ENCODE data around the gene PPP1R12B. TPM values are rescaled to one million over a fixed set of nuclear protein-coding genes. Genes with fewer than 3 reads are reported as not detected.
A peak's percentile ranks its signal among the peaks of the same experiment; 100 is the strongest.

PPP1R12B gene, protein sequence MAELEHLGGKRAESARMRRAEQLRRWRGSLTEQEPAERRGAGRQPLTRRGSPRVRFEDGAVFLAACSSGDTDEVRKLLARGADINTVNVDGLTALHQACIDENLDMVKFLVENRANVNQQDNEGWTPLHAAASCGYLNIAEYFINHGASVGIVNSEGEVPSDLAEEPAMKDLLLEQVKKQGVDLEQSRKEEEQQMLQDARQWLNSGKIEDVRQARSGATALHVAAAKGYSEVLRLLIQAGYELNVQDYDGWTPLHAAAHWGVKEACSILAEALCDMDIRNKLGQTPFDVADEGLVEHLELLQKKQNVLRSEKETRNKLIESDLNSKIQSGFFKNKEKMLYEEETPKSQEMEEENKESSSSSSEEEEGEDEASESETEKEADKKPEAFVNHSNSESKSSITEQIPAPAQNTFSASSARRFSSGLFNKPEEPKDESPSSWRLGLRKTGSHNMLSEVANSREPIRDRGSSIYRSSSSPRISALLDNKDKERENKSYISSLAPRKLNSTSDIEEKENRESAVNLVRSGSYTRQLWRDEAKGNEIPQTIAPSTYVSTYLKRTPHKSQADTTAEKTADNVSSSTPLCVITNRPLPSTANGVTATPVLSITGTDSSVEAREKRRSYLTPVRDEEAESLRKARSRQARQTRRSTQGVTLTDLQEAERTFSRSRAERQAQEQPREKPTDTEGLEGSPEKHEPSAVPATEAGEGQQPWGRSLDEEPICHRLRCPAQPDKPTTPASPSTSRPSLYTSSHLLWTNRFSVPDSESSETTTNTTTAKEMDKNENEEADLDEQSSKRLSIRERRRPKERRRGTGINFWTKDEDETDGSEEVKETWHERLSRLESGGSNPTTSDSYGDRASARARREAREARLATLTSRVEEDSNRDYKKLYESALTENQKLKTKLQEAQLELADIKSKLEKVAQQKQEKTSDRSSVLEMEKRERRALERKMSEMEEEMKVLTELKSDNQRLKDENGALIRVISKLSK
- 12.3 TPM for polyA plus RNA-seq

GRCh38 chr1:202348509-202349205 lies at the start of gene PPP1R12B:
Gene PPP1R12B, plus strand, starts transcription at chr1:202348699. Its CDS starts 153 bp downstream, at chr1:202348852.
- H3K4me1 Mint-ChIP-seq: peaks cover 17 to 22% (median 19%) of the 10 kb centered on the region in 3 donors
- peak within 1 kb of the TSS; percentile 31 to 96 (median 93) for H3K27ac Mint-ChIP-seq
- H3K9me3 Mint-ChIP-seq: no peaks in the 10 kb centered on the region
- no peaks in the 10 kb centered on the region for H3K27me3 Mint-ChIP-seq
- H3K36me3 Mint-ChIP-seq: no peaks in the 10 kb centered on the region
- H3K4me3 Mint-ChIP-seq: peak within 1 kb of the TSS; percentile 90 to 98 (median 94)

DNA sequence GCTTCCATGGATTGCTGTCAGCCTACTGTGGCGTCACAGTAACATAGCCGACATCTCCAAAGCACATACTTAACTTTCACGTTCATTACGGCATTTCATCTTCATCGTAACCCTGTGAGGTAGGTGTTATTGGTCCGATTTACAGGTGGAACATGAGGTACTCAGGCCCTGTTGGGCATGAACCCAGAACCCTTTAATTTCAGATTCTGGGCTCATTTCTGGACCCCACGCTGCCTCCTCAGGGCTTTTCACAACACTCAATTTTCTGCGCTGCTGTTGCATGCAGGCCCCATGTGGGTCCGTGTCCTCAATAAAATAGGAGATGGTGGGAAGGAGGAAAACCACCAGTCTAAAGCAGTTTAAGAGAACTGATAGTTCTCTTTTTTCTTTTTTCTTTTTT lies 46.3 kb upstream of the PPP1R12B start:
- no peaks in the 10 kb centered on the region for H3K4me1 Mint-ChIP-seq

DNA sequence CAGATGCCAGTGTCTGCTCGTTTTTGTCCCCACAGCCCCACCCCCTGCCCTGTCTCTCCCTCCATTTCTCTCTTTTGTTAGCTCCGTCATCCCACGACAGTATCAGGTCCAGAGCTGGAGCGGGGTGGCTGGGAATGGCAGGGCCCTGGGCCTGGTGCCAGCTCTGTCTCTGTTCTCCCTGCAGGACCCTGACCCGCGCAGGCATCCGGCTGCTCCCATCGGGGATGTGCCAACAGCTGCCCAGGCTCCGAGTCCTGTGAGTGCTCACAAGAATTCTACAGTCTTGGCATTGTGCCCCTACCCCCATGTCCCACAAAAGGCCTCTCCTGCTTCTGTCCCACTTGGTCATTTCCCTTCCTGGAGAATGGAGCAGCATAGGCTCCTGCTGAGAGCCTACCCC lies 44.1 kb upstream of the PPP1R12B start:
- no peak overlapping the region for H3K4me3 Mint-ChIP-seq
- peaks cover 5% of the 10 kb centered on the region for H3K27me3 Mint-ChIP-seq
- H3K9me3 Mint-ChIP-seq: no peaks in the 10 kb centered on the region
- H3K27ac Mint-ChIP-seq: no peak overlapping the region
- H3K4me1 Mint-ChIP-seq: no peaks in the 10 kb centered on the region
- peaks cover 2% of the 10 kb centered on the region for H3K36me3 Mint-ChIP-seq

More for the DNA sequence above, 46.3 kb upstream of the PPP1R12B start:
- H3K36me3 Mint-ChIP-seq: peaks cover 2% of the 10 kb centered on the region
- no peak overlapping the region for H3K4me3 Mint-ChIP-seq
- peaks cover 5% of the 10 kb centered on the region for H3K27me3 Mint-ChIP-seq
- no peaks in the 10 kb centered on the region for H3K9me3 Mint-ChIP-seq
- H3K27ac Mint-ChIP-seq: no peak overlapping the region

DNA sequence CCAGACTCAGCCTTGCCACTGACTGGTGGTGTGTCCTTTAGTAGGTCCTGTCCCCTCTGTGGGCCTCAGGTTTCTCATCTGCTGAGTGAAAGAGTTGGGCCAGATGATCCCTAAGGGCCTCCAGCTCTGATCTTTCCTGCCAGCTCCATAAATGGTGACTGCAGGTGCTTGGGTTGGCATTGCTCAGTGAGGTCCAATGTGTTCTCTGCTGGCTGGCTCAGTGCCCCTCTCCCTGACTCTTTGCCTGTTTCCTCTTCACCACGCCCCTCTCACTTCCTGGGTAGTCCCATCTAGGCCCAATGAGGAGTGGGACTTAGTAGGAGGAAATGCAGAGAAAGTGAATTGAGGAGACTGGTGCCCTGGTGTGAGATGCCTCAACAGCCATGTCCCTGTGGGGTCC lies 43.3 kb upstream of the PPP1R12B start:
- Mint-ChIP-seq H3K4me3 (no peak overlapping the region), H3K4me1 (no peaks in the 10 kb centered on the region), H3K36me3 (peaks cover 2% of the 10 kb centered on the region), H3K27me3 (peaks cover 5% of the 10 kb centered on the region), H3K27ac (no peak overlapping the region), H3K9me3 (no peaks in the 10 kb centered on the region)

DNA sequence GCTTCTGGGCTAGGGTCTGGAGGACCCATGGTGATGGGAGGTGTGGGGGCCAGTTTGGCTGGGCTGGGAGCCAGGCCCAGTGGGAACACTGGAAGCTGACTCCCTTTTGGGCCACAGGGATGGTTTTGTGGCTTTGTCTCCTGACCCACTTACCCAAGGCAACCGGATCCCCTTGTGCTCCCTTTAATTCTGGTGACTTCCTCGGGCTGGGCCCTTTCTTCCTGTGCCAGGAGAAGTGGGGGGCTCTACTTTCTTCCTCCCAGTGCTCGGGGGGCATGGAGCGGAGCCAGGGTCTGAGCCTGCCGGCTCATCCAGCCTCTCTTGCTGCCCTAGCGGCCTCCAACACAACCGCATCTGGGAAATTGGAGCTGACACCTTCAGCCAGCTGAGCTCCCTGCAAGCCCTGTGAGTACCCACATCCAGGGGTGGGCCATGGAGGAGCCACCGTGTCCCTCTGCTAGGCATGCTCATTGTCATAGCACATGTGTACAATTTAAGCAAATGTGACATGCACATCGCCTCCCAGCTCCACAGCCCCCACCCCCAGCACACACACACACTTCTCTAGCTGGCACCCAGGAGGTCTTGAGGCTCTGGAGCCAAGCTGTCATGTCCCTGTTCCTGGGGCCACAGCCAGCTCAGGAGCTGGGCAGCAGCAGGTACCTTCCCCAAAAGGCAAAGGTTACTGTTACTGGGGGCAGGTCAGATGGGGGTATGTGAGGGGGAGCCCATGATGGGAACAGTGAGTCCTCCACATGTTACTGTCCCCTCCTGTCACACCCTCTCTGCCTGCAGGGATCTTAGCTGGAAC lies 41.8 kb upstream of the PPP1R12B start:
- H3K4me1 Mint-ChIP-seq: no peaks in the 10 kb centered on the region
- H3K27me3 Mint-ChIP-seq: peaks cover 4% of the 10 kb centered on the region
- peak overlapping the region in 1 of 4 donors; percentile 22 for H3K4me3 Mint-ChIP-seq
- H3K9me3 Mint-ChIP-seq: no peaks in the 10 kb centered on the region
- peaks cover 2% of the 10 kb centered on the region for H3K36me3 Mint-ChIP-seq
- no peak overlapping the region for H3K27ac Mint-ChIP-seq

GRCh38 chr1:202310071-202310725 lies 38.3 kb upstream of the PPP1R12B start:
- H3K9me3 Mint-ChIP-seq: no peaks in the 10 kb centered on the region
- H3K4me1 Mint-ChIP-seq: no peaks in the 10 kb centered on the region
- H3K4me3 Mint-ChIP-seq: no peak overlapping the region
- H3K27me3 Mint-ChIP-seq: peaks cover 2% of the 10 kb centered on the region
- H3K36me3 Mint-ChIP-seq: no peaks in the 10 kb centered on the region
- H3K27ac Mint-ChIP-seq: peak overlapping the region in 2 of 3 donors; percentile 18 to 41

- Mint-ChIP-seq H3K27me3 (peaks cover 2% of the 10 kb centered on the region), H3K4me1 (no peaks in the 10 kb centered on the region), H3K9me3 (no peaks in the 10 kb centered on the region), H3K27ac (no peak overlapping the region), H3K36me3 (no peaks in the 10 kb centered on the region), H3K4me3 (no peak overlapping the region)
Observed at GRCh38 chr1:202310746-202311145, 37.8 kb upstream of the PPP1R12B start.

DNA sequence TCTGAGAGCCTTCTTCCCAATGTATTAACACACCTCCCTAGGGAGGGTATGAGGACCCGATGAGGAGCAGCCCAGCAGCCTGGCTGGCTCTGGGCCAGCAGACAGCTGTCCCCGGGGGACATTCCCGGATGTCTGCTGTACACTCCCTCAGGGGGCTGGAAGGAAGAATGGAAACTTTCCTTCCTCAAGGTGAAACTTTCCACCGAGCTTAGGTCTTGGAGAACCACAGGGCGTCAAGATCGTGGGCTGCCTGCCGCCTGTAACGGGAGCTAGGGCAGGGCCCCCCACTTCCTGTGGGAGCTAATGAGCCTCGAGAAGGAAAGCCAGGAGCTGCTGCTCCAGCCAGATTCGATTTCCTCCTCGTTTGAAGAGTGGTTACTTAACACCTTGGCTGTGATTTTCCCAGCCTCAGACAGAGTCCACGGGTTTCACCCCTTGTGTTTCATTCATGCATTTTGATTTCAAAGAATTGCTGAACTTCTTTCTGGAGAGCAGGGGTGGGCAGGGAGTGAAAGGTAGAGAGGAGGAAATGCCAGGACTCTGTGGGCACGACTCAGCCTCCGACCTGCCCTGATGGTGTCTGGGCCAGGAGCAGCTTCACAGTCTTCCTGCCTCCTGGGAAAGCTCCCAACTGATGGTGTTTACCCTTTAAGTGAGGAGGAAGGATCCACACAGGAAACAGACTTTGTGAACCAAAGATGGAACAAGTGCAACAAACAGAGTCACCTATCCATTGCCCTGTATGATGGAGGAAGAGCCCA lies 36.4 kb upstream of the PPP1R12B start:
- Mint-ChIP-seq H3K27ac (no peak overlapping the region), H3K36me3 (no peaks in the 10 kb centered on the region), H3K4me3 (no peak overlapping the region), H3K9me3 (no peaks in the 10 kb centered on the region), H3K4me1 (no peaks in the 10 kb centered on the region), H3K27me3 (peaks cover 2% of the 10 kb centered on the region)

DNA sequence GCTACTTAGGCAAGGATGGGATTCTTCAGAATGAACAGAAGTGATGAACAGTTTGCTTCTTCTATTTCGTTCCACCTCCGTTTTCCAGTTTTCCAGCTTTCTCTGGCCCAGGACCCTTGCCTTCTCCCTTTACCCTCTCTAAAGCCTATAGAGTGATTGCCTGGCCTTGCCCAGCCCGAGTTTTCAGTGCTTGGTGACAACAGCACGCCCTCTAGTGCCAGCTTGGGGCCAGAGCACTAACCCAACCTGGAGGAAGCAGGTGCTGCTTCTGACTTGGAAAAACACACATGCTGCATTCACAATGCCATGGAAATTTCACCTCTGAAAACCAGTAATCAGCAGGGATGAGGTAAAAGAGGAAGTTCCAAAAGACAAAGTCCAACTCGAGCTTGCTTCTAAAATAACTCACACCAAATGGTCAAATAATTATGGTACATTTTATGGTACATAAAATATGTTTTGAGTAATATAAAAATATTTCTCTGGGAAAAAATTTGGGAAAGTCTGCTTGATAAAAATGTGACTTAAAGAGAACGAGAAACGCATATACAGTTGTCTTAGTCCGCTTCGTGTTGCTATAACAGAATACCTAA lies 32.8 kb upstream of the PPP1R12B start:
- Mint-ChIP-seq H3K27me3 (peaks cover 4% of the 10 kb centered on the region), H3K9me3 (no peaks in the 10 kb centered on the region), H3K36me3 (no peaks in the 10 kb centered on the region), H3K27ac (no peak overlapping the region), H3K4me1 (no peaks in the 10 kb centered on the region), H3K4me3 (no peak overlapping the region)

DNA sequence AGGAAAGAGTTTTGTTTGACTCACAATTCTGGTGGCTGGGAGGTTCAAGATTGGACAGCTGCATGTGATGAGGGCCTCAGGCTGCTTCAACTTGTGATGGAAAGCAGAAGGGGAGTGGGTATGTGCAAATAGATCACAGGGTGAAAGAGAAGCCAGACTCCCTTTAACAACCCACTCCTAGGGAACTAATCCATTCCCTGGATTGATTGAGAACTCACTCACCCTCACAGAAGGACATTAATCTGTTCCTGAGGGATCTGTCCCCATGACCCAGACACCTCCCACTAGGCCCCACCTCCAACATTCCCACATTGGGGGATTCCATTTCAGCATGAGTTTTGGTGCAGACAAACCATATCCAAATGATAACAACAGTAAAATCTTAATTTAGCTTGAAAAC lies 32.3 kb upstream of the PPP1R12B start:
- Mint-ChIP-seq H3K4me3 (no peak overlapping the region), H3K27me3 (peaks cover 6% of the 10 kb centered on the region), H3K9me3 (no peaks in the 10 kb centered on the region), H3K27ac (no peak overlapping the region), H3K4me1 (no peaks in the 10 kb centered on the region), H3K36me3 (no peaks in the 10 kb centered on the region)

GRCh38 chr1:202317941-202318925 lies 30.3 kb upstream of the PPP1R12B start:
- H3K4me1 Mint-ChIP-seq: no peaks in the 10 kb centered on the region
- no peak overlapping the region for H3K27ac Mint-ChIP-seq
- H3K36me3 Mint-ChIP-seq: no peaks in the 10 kb centered on the region
- H3K27me3 Mint-ChIP-seq: peaks cover 6% of the 10 kb centered on the region
- no peaks in the 10 kb centered on the region for H3K9me3 Mint-ChIP-seq
- H3K4me3 Mint-ChIP-seq: no peak overlapping the region
